Panc1 (cell line): Measurements from ENCODE around the gene SLC19A1.

Source experiments
- CTCF ChIP-seq: fragments of 450-650 bp; IDR thresholded peaks from 2 replicates; pipeline ENCODE4 v1.5.1; 2017; ENCODE audit warnings: mild to moderate bottlenecking
- POLR2AphosphoS5 ChIP-seq: IDR thresholded peaks from 2 replicates; pipeline ENCODE4 v1.6.1; 2012; ENCODE audit warnings: mild to moderate bottlenecking, low read depth, low read length, moderate library complexity
- REST ChIP-seq, 2 experiments: IDR thresholded peaks; 2 replicates each; pipeline ENCODE4 v1.6.1; 2011 to 2012; ENCODE audit warnings: low read depth in 2 of 2, control low read depth in 1 of 2, low read length in 1 of 2, mild to moderate bottlenecking in 1 of 2, moderate library complexity in 1 of 2; ENCODE audit not compliant: insufficient read depth in 1 of 2
- SIN3A ChIP-seq: IDR thresholded peaks from 2 replicates; pipeline ENCODE4 v1.6.1; 2012; ENCODE audit warnings: low read depth, mild to moderate bottlenecking, low read length, moderate library complexity, borderline replicate concordance; ENCODE audit not compliant: insufficient read depth
- TCF7L2 ChIP-seq: IDR thresholded peaks from 2 replicates; pipeline ENCODE4 v1.6.1; 2011; ENCODE audit warnings: mild to moderate bottlenecking, low read depth, low read length, inconsistent platforms

- TF ChIP-seq CTCF (no peak), TCF7L2 (no peak), REST (IDR thresholded peaks at IDR 0.05; ENCODE audit: insufficient read depth in 1 of 2, low read depth in 2 of 2, low read length in 1 of 2) (no peak), POLR2AphosphoS5 (0 out of 2 replicates have a peak, but pooled peaks have one; percentile 32), SIN3A (no peak)
Observed at GRCh38 chr21:45448283-45448809, 93.9 kb downstream of the SLC19A1 start.
